ENCODE results near the gene AOAH.

DNA sequence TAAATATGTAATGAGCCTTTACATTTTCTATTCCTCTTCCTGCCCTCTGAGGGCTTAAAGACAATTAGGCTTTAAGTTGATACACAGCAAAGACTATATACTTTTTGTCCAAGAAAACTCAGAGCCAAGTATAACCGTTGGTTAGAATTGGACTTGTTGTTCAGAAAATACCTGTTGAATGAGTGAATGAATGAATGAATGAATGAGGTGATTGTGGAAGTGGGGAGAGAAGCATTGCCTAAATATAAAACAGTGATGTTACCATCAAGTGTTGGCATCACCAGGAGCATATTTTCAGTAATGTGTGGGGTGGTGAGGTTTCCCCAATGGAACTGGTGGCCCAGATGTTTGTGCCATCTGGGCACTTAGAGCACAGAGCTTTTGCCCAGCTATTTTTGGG lies 106.9 kb downstream of the AOAH start:
- TF ChIP-seq POLR2A (IDR thresholded peaks at IDR 0.05; ENCODE audit: low read depth, low read length), result no peak
- TF ChIP-seq, protein P1, sequence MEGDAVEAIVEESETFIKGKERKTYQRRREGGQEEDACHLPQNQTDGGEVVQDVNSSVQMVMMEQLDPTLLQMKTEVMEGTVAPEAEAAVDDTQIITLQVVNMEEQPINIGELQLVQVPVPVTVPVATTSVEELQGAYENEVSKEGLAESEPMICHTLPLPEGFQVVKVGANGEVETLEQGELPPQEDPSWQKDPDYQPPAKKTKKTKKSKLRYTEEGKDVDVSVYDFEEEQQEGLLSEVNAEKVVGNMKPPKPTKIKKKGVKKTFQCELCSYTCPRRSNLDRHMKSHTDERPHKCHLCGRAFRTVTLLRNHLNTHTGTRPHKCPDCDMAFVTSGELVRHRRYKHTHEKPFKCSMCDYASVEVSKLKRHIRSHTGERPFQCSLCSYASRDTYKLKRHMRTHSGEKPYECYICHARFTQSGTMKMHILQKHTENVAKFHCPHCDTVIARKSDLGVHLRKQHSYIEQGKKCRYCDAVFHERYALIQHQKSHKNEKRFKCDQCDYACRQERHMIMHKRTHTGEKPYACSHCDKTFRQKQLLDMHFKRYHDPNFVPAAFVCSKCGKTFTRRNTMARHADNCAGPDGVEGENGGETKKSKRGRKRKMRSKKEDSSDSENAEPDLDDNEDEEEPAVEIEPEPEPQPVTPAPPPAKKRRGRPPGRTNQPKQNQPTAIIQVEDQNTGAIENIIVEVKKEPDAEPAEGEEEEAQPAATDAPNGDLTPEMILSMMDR (conservative IDR thresholded peaks at IDR 0.05; ENCODE audit: low read depth, low read length), result no peak
- TF ChIP-seq, protein P2, sequence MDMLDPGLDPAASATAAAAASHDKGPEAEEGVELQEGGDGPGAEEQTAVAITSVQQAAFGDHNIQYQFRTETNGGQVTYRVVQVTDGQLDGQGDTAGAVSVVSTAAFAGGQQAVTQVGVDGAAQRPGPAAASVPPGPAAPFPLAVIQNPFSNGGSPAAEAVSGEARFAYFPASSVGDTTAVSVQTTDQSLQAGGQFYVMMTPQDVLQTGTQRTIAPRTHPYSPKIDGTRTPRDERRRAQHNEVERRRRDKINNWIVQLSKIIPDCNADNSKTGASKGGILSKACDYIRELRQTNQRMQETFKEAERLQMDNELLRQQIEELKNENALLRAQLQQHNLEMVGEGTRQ (IDR thresholded peaks at IDR 0.05; ENCODE audit: low read depth, low read length), result no peak
- TF ChIP-seq, protein P3, sequence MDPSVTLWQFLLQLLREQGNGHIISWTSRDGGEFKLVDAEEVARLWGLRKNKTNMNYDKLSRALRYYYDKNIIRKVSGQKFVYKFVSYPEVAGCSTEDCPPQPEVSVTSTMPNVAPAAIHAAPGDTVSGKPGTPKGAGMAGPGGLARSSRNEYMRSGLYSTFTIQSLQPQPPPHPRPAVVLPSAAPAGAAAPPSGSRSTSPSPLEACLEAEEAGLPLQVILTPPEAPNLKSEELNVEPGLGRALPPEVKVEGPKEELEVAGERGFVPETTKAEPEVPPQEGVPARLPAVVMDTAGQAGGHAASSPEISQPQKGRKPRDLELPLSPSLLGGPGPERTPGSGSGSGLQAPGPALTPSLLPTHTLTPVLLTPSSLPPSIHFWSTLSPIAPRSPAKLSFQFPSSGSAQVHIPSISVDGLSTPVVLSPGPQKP (IDR thresholded peaks at IDR 0.05; ENCODE audit: borderline replicate concordance, low read depth, low read length), result no peak
- TF ChIP-seq BHLHE40 (IDR thresholded peaks at IDR 0.05; ENCODE audit: low read depth, low read length), result no peak
- TF ChIP-seq CEBPB (IDR thresholded peaks at IDR 0.05; ENCODE audit: low read depth, low read length), result no peak
- TF ChIP-seq MAFK (IDR thresholded peaks at IDR 0.05; ENCODE audit: low read depth, low read length), result no peak
- TF ChIP-seq MXI1 (IDR thresholded peaks at IDR 0.05; ENCODE audit: borderline replicate concordance, low read depth, low read length), result no peak
- TF ChIP-seq RAD21 (IDR thresholded peaks at IDR 0.05; ENCODE audit: low read length), result no peak
- TF ChIP-seq RFX5 (IDR thresholded peaks at IDR 0.05; ENCODE audit: low read depth, low read length), result no peak
- no peak for TF ChIP-seq FOS (IDR thresholded peaks at IDR 0.05; ENCODE audit: low read depth, low read length)
- TF ChIP-seq RCOR1 (IDR thresholded peaks at IDR 0.05; ENCODE audit: insufficient replicate concordance, low read length), result no peak
- no peak for TF ChIP-seq SMC3 (IDR thresholded peaks at IDR 0.05; ENCODE audit: low read depth, low read length)
- no peak for TF ChIP-seq MAZ (IDR thresholded peaks at IDR 0.05; ENCODE audit: borderline replicate concordance, low read depth, low read length)

Measured in IMR-90 (cell line).